Inflammatory macrophage treated with lipopolysaccharide for 4 hours (primary cell): ENCODE measurements around the gene CADPS.

ENCODE experiments used
- DNase-seq: peaks from one replicate; pipeline ENCODE4 v3.0.0-alpha.2; 2020

CADPS gene

DNA sequence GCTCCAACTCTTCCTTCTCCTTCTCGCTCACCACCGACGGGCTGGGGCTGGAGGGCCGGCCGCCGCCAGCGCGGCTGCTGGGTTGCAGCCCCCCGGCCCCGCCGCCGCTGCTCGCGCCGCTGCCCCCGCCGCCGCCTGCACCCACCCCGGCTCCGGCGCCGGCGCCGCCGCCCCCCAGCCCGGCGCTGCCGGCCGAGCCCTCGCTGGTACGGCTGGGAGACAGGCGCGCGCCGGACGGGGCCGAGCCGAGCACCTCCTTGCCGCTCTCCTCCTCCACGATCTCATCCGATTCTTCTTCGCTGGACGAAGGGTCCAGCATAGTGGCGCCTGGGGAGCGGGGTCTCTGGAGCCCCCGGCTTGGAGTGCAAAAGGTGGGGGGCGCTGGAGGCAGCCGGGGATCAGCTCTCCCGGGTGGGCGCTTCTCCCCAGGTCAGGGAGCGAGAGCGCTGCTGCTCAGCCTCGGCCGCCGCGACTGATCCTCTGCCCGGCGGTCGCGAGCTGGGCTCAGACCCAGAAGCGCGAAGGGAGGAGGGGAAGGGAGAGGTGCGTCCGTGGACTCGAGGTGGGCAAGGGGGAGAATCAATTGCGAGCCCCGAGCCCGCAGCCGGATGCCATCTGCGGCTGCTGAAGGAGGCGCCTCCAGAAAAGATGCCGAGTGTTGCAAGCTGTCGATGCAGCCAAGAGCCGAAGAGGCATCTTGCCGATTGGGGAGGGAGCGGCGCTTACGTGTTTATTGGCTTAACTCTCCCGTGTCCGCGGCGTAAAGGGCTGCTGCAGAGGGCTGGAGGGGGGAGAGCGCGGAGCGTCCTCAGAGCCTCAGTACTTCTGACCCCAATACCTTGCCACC lies at the start of gene CADPS:
CADPS (minus strand) TSS at position 706 of the 847 bp plus-strand sequence; CDS start at position 319, 387 bp downstream.
- no peak for DNase-seq

DNA sequence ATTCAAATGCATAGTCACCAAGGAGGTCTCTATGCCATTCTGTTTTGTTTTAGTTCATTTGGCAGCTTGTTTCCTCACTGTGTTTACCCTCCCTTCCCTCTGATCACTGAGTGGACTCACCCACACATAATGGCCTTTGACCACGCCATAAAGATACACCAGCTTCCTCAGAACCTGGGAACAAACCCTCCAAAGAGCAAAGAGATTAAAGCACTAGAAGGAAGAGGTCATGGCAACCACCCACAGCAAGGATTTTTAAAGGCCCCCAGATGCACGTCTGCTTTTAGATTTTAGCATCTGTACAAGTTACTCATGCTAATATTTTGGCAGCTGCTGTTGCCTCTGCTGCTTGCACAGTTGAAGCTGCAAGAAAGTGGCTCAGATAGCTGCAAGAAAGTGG lies 47.9 kb upstream of the CADPS start:
- DNase-seq, result no peak

GRCh38 chr3:62922326-62922725 lies 47.1 kb upstream of the CADPS start:
- no peak for DNase-seq

GRCh38 chr3:62920466-62920784 lies 45.2 kb upstream of the CADPS start:
- no peak for DNase-seq

DNA sequence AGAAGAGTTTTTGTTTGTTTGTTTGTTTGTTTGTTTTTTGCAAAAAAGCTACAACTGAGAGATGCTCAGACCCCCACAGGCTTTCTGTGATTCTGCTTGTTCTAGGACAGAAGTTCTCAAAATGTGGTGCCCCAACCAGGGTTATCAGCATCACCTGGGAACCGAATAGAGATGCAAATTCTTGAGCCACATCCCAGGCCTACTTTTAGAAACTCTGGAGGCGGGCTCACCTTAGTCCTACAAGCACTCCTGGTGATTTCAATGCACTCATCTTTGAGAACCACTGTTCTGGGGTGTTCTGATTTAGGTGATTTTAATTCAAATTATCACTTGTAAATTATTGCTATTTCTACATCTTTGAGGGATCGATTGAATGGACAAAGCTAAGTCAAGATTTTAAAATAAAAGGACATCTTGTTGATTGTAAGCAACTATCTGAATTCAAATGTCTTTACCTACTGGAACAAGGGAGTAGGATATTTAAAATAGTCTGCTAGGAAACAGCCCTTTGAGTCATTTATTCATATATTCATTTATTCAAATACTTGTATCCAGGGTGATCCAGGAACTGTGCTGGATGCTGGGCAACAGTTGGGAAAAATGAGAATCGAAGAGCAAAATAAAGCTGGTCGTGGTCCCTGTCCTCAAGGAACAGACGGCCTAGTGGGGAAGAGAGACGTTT lies 44.7 kb upstream of the CADPS start:
- DNase-seq, result no peak

GRCh38 chr3:62918777-62919176 lies 43.6 kb upstream of the CADPS start:
- DNase-seq, result no peak

DNA sequence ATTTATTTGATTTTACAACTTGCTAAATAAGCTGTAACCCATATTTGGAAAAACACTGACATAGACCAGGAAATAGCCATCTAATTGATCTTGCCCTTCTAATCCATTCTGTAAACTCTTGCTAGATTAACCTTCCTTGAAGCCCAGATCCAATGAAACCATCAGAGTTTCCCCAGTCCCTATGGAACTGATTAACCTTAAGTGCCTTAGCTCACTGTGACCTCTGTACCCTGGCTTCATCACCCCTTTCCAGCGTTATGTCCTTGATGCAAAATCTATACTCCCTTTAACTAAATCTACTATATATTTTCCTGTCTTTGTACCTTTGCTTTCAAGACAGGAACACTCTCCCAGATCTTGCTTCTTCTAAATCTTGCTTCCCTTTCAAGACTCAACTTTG lies 42.9 kb upstream of the CADPS start:
- DNase-seq, result no peak

GRCh38 chr3:62911526-62911925 lies 36.3 kb upstream of the CADPS start:
- no peak for DNase-seq

DNA sequence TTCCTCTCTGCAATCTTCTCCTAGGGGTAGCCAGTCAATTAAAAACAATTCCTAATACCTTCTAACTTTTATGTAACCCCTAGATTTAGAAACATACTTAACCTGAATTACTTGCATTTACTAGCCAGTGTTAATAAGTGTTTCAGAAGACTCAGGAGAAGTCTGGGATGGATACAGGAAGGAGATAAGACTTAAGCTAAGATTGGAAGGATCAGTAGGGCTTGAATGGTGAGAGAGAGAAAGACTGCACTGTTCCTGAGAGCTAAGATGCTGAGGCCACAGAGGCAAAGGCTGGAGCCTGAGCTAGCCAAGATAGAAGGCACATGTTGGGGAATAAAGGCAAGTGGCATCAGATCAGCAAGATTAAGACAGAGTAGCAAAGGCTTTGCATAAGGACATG lies 30.1 kb upstream of the CADPS start:
- DNase-seq, result no peak

- no peak for DNase-seq
Observed at GRCh38 chr3:62898530-62899496, 23.6 kb upstream of the CADPS start.

GRCh38 chr3:62895901-62896300 lies 20.7 kb upstream of the CADPS start:
- no peak for DNase-seq

GRCh38 chr3:62892951-62893350 lies 17.7 kb upstream of the CADPS start:
- DNase-seq, result no peak

GRCh38 chr3:62892045-62892444 lies 16.8 kb upstream of the CADPS start:
- DNase-seq, result no peak

DNA sequence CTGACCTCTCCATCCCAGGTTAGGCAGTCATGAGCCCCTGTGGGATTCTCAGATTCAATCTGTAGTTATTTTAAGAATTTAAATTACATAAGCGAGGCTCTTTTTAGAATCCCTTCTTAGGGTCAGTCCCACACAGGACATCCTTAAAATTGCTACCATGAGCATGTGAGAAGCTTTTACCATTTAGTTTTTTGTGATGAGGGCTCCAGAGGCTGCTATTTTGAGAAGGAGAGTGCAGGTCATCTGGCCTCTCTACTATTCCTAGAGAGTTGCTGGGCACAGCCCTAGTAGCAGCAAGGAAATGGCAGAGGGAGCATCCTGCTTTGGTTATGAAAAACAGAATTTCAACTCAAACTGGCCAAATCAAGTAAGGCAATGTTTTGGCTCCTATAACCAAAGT lies 13.6 kb upstream of the CADPS start:
- no peak for DNase-seq

DNA sequence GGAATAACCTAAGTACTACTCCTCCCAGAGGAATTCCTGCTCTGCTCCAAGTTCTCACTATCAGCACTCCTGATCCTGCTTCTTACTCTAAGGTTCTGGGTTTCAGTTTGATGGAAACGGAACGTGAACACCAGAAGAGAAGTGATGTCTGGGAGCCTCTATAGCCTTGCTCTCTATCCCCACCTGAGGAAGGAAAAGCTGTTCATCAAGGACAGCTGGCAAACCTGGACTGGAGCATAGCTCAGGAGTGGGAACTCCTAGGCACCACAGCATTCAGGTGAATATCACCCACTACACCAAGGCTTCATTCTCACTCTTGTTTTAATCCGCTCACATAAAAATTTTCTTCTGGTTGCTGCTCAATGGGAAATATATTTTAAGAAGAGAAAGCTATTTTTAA lies 13.0 kb upstream of the CADPS start:
- DNase-seq, result no peak

DNA sequence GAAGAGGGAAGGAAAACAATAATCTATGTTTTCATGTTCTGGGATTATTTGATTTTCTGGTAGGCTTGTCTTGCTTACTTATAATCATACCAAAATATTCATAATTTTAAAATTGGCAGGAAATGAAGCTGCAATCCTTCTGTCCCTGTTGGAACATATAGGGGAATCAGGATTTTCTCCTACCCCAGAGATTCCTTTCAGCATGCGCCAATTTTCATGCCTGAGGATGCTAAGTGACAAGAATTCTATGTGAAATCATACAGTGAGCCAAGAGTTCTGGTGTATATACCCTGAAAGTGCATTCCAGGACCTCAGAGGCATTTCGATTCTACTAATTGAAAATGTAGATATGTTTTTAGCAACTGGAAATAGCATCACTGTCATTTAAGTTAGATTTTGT lies 9.9 kb upstream of the CADPS start:
- DNase-seq, result no peak

- DNase-seq, result no peak
Observed at GRCh38 chr3:62884096-62884870, 9.1 kb upstream of the CADPS start.

GRCh38 chr3:62882676-62883200 lies 7.5 kb upstream of the CADPS start:
- DNase-seq, result peak; percentile 1

- DNase-seq, result no peak
Observed at GRCh38 chr3:62876064-62876463, 848 bp upstream of the CADPS start.

DNA sequence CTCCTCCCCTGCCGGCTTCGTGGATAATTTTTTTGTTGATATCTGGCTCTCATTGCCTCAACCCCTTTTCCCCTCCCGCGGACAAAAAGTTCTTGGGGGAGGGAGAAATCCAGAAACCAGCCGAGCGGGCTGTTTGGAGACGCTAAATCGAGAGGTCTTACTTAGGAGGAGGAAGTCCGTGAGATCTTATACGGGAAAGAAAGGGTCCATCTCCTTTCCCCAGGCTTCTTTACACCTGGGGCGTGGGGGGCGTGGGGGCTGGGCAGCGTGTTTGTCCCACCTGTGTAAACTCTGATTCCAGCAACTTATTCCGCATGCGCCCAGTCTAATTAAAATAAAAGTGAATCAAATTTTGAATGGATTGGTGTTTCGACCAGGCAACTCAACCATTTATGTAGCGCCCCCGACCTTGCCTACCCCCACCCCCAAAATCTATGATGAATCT lies 364 bp upstream of the CADPS start:
- DNase-seq, result no peak

DNA sequence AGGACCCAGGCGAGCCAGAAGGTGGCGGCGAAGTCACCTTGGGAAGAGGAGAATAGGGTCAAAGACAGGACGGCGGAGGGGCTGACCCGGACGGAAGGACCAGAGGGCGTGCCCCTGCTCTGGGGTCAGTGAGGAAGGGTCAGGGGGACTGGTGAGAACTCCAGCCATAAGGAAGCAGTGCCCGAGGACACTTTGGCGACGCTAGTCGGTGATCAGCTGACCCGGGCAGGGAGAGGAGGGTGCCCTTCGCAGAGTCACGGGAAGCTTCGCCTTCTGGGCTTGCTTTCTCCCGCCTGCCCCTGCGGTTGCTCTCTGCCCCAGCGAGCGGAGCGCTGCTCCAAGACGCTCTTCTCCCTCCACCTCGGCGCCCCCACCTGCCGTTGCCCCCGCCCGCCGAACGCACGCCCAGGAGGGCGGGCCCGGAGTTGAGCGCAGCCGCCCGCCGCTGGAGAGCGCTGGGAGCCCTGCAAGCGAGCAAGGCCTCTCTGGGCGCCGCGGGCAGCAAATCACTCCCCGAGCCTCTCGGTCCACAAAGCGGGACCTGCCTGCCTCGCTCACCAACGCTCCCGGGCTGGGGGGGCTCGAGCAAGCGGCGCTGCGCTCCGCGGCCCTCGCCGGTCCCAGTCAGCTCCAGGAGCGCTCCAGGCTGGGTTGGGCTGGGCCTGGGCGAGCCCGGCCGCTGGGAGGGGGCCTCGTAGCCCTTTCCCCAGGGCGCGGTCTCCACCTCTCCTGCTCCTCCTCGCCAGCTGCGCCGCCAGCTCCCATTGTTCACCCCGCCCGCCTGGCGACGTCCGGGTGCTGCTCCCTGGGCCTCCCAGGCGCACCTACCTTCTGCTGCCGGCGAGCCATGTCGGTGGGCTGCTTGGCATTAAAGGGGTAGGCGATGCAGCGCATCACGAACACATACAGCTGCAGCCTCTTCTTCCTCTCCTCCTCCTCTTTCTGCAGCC lies 1.2 kb downstream of the CADPS start:
- DNase-seq, result no peak
